ENCODE measurements around the gene MAU2.

The MAU2 gene, protein sequence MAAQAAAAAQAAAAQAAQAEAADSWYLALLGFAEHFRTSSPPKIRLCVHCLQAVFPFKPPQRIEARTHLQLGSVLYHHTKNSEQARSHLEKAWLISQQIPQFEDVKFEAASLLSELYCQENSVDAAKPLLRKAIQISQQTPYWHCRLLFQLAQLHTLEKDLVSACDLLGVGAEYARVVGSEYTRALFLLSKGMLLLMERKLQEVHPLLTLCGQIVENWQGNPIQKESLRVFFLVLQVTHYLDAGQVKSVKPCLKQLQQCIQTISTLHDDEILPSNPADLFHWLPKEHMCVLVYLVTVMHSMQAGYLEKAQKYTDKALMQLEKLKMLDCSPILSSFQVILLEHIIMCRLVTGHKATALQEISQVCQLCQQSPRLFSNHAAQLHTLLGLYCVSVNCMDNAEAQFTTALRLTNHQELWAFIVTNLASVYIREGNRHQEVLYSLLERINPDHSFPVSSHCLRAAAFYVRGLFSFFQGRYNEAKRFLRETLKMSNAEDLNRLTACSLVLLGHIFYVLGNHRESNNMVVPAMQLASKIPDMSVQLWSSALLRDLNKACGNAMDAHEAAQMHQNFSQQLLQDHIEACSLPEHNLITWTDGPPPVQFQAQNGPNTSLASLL

DNA sequence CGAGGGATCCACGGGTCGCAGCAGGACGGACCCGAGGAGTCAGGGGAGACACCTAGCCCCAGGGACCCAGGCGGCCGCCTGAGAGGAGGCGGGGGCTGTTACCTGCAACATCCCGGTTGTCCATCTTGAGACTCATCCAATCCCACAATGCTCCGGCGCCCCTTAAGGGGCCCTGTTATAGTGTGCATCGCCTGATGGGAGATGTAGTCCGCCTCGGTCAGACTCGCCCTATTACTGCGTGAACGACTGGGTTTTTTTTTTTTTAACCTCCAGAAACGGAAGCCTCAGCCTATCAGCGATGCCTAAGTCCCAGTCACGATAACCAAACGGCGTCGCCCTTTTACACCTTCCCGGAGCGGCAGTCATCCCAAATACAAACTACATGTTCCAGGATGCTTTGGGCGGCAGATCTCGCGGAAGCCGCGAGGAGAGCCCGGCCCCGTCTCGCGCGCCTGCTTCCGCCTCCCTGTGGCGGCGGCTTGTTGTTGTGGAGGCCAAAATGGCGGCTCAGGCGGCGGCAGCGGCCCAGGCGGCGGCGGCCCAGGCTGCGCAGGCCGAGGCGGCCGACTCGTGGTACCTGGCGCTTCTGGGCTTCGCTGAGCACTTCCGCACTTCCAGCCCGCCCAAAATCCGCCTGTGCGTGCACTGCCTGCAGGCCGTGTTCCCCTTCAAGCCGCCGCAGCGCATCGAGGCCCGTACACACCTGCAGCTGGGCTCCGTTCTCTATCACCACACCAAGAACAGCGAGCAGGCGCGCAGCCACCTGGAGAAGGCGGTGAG is at the start of gene MAU2, which contains the start of gene SUGP1:
MAU2 (plus strand) TSS at position 469 of the 780 bp plus-strand sequence; CDS start at position 500, 31 bp downstream.
SUGP1 (minus strand) TSS at position 149 of the 780 bp plus-strand sequence; CDS start at position 136, 13 bp downstream.
- peak; percentile 98 for DNase-seq

DNA sequence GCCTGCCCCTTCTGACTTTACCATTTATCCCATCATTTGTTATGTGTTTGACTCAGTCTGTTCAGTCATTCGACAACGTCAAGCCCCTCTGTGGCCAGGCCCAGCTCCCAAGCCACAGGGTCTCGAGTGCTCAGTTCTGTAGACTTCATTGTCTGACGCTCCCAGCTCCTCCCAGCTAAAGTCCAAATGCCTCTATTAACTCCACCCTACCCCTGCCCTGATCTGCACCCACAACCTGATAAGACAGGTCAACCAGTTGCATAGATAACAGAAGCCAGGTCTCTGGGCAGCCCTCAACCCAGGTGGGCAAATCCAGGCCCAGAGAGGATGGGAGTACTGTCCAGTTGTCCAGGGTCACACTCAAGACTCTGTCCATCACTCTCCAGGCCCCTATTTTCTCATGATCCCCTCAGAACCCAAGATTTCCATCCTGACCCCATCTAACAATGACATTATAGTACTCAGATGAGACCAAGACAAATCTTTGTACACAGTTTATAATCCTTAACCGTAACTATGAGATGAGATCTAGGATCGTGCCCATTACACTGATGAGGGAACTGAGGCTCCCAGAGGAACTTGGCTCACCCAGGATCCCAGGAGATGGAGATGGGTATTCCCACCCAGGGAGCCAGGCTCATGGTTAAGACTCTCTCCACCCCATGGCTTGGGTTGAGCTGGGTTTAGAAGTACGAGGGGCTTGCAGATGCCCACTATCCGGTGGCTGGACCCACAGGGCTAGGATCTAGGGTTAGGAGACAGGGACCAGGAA is 48.6 kb upstream of the MAU2 start:
- DNase-seq, result no peak

DNA sequence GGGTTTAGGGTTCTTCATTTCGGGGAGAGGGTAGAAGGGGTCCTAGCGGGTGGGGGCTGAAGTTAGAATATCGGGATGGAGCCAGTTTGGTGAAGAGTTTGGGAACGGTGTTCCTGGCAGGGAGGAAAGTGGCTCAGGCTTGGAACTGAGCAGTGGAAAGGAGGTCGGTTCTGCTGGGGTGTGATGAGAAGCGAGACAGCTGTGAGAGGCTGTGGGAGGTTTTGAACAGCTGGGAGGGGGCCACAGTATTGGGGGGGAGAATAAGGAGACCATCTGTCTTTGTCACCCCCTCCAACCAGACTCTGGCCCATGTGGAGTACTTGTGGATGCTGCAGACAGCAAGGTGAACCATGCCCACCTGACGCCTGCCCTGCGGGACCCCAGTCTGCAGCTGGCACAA is 46.5 kb upstream of the MAU2 start:
- DNase-seq, result no peak

DNA sequence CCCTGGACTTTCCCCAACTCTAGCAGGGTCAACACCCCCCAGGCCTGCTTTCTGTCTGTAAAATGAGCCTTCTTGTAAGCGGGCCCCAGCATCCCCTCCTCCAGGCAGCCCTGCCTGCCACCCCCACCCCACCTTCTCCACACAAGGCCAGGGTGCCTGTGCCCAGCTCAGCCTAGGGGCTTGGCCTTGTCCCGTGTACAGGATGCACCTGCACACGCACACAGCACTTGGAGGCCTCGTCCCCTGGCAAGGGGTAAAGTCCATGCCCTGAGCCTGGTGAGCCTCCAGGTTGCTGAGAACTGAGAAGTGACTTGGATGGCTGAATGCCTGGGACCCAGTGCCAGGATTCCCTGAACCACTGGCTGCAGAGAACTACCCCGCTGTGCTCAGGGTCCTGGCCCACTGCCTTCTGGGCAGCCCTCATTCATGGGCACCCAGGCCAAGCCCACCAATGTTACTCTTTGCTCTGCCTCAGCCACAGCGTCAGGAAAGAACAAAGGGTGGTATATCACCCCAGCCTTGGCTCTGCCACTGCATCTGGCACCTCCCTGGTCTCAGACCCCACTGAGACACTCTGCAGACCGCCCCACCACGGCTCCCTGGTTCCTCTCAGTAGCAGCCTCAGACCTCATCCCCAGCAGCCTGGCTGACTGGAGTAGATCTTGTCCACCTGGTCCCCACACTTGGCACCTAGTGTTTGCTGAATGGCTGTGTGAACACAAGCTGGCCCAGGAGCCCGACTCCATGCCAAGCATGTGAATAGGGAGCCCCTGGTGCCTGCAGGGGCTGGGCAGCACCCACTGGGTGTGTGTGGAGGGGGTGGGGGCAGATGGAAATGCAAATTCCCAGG is 45.7 kb upstream of the MAU2 start:
- no peak for DNase-seq

DNA sequence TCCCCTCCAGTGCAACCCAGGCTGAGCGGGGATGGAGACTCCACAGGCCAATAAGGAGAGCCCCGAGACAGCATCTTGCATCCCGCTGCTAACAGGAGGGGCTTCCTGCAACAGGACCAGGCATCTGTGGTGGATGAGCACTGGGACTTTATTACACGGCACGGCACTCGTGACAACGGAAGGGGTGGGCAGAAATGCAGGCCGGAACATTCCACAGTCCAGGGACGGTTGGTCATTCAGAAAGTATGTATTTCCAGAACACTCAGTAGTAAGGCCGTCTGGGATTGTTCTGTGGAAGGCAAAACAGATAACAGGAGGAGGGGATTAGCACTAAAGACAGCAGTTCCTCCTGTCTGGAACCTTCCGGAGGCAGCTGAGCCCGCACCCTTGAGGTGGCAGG is 44.2 kb upstream of the MAU2 start:
- DNase-seq, result no peak

DNA sequence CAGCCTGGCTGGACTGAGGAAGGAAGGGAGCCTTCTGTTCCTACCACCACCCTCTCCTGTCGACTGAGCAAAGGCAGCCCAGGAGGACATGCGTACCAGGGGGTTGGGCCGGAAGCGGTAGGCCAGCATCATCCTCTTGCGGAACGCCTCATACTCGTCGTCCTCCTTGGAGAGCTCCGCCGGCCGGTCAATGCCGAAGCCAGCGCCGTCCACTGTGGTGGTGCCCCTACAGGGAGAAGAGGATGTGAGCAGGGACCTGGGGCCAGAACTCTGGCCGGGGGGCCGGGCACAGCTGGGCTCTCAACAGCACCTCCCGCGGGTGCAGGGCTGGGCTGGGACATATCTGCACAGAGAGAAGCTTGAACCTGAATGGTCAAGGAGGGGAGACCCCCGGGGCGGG is 43.8 kb upstream of the MAU2 start:
- no peak for DNase-seq

DNA sequence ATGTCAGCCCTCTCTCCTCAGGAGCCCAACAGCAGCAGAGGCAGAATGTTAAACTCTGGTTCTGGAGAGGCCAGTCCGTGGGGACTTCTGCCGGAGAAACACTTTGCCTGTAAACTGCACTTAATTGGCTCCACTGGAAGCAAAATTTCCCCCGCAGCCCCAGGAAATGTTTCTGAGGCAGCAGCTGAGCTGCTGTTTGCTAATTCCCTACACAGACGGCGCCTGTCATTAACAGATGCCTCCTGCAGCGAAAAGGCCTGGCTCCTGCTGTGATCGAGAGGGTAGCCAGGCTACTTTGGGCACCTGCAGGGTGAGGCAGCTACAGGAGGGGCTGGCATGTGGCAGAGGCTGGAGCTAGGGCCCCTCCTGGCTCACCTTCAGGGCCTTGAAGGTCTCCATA is 42.3 kb upstream of the MAU2 start:
- DNase-seq, result no peak

DNA sequence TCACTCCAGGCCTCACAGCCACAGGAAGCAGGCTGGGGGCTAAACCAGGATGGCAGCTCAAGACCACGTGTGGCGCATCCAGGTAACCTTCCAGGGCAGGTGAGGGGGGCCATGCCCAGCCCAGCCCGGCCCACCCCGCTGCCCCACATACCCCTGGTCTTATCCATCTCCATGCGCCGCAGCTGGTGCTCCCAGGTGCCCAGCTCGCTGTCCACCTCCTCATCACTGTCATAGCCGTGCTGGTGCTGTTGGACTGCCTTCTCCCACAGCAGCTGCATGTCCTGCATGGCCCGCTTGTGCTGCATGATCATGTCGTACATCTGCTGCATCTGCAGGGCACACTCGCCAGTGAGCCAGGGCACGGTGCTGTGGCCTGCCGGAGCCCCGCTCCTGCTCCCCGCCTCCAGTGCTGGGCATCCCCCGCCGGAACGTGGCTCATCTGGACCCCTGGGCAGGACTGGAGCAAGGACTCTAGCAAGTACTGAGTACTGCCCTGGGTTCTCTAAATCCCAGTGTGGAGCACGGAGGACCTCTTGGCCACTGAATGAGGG is 41.5 kb upstream of the MAU2 start:
- no peak for DNase-seq

DNA sequence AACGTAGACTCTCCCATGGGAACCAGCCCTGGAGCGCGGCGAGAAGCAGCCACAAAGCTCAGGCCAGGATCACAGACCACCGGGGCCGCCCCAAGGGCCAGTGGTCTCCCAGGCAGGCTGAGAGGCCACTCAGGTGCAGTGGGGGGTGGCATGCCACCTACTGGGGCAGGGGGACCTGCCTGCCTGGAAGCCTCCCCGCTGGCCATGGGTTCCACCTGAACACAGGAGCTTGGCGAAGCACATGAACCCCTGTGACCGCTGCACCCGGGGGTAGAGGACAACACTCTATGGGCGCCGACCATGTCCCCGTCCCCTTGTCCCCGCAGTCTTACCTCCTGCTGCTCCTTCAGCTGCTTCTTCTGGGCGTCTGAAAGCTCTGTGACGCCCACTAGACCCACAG is 40.8 kb upstream of the MAU2 start:
- no peak for DNase-seq

DNA sequence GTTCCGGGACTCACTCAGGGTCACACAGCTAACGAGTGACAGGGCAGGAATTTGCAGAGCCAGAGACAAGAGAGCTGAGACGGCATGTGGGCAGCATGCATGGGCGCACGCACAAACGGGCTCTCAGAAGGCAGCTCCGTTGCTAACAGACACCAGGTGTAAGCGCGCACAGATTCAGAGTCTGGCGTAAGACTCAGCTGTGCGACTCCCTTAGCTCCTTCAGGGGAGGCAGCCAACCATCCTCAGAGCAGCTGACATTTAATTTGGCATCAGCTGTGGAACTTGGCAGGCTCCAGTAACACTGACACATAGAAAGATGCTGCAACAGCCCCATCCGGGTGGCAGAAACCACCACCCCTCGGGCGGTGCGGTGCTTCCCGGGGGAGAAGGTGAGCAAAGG is 40.1 kb upstream of the MAU2 start:
- DNase-seq, result no peak

DNA sequence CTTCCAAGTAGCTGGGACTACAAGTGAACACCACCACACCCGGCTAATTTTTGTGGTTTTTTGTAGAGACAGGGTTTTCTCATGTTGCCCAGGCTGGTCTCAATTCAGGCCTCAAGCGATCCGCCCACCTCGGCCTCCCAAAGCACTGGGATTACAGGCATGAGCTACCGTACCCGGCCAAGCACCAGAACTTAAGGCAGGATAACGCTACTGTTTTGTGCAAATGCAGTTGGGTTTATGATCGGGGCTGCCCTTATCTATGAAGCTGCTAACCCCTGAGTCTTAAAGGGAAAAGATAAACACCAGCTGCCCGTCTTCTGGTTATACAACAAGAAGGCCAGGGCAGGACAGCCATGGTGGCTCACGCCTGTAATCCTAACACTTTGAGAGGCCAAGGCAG is 34.9 kb upstream of the MAU2 start:
- DNase-seq, result no peak

DNA sequence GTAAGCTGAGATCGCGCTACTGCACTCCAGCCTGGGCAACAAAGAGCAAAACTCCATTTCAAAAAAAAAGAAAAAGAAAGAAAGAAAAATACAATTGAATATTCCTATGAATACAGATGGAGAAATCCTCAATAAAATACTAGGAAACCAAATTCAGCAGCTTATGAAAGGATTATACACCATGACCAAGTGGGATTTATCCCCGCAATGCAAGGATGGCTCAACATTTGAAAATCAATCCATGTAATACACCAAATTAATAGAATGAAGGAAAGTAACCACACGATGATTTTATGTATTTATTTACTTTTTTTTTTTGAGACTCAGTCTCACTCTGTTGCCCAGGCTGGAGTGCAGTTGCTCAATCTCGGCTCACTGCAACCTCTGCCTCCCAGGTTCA is 28.0 kb upstream of the MAU2 start:
- no peak for DNase-seq

DNA sequence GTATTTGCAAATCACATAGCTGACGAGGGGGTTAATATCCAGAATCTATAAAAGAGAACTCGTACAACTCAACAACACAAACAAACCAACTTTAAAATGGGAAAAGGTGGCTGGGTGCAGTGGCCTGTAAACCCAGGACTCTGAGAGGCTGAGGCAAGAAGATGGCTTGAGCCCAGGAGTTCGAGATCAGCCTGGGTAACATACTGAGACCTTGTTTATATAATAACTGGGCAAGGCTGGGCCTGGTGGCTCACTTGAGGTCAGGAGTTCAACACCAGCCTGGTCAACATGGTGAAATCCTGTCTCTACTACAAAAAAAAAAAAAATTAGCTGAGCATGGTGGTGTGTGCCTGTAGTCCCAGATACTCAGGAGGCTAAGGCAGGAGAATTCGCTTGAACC is 25.7 kb upstream of the MAU2 start:
- DNase-seq, result no peak

DNA sequence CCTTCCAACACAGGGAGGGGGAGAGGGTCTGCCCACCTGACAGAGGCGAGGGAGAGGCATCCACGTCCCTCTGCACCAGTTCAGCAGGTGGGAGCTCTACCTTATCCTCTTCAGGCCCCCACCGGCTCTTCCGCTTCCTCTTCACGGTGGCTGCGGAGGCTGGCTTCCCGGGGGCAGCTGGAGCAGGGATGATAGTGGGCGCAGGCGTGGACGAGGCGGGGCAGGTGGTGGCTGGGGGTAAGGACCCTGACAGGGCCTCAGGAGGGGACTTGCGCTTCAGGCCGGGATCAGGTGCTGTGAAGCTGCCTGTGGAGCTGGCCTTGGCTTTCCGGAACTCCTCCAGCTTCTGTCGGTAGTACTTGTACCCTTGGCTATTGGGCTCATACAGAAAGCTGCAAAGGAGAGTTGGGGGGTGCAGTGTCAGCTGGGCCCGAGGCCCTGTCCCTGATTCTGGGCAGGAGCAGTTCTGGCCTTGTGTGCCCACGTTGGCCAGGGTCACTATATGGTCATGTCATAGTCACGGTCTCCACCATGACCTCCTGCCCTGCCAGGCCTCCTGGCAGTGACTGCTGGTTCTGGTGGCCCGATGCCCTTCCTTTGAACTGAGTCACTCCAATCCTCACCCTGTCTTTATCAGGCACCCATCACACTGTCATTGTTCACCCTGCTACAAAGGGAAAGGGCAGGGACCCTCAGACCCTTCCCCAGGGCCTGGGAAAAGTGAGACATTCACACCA is 23.5 kb upstream of the MAU2 start:
- DNase-seq, result no peak

DNA sequence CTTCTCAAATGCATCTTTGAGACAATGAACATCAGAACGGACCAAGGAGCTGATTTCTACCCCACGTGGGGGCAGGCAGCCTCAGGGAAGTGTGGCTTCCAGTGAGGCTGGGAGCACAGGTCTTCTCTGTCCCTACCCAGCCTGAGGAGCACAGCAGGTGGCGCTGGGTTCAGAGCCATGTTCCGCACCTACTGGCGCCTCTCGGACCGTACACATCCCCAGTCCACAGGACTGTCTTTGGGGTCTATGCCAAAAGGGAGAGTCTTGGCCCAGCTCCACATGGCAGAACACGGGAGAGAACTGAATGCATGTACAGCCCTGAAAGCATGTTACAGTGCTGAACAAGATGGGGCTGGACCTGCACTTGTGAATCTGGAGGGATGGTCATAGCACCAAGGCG is 22.9 kb upstream of the MAU2 start:
- DNase-seq, result no peak

DNA sequence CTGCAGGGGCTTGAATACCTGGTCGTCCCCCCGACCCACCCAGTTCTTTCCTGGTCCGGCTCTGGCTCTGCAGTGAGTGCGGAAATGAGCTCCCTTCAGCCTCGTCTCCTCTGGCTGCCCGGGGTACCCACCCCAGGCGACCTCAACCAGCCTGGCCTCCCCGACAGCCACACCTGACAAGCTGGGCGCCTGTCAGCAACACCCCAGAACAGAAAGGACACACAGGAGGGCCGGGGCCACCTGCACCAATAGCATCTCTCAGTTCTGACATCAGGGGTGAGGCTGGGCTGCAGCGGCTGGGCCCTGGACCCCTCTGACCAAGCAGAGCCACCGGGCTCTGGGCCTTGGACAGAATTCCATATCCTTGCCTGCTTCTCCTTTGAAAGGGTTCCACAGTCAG is 20.0 kb upstream of the MAU2 start:
- DNase-seq, result no peak

DNA sequence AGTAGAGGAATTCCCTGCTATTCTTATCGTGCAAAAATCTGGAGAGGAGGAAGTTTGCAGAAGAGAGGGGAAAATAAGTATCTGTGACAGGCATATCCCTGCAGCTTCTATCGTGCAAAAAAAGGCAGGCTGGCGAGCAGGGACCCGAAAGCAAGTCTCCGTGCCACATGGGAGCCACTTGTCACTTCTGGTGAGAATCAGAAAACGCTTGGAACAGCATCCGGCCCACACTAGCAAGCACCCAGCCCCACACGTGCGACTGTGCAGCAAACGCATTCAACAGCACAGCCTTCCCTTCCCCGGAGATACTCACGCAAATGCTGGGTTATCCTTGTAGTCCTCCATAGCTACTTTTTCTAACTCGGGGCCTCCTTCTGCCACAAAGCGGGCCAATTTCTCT is 17.2 kb upstream of the MAU2 start:
- DNase-seq, result no peak

DNA sequence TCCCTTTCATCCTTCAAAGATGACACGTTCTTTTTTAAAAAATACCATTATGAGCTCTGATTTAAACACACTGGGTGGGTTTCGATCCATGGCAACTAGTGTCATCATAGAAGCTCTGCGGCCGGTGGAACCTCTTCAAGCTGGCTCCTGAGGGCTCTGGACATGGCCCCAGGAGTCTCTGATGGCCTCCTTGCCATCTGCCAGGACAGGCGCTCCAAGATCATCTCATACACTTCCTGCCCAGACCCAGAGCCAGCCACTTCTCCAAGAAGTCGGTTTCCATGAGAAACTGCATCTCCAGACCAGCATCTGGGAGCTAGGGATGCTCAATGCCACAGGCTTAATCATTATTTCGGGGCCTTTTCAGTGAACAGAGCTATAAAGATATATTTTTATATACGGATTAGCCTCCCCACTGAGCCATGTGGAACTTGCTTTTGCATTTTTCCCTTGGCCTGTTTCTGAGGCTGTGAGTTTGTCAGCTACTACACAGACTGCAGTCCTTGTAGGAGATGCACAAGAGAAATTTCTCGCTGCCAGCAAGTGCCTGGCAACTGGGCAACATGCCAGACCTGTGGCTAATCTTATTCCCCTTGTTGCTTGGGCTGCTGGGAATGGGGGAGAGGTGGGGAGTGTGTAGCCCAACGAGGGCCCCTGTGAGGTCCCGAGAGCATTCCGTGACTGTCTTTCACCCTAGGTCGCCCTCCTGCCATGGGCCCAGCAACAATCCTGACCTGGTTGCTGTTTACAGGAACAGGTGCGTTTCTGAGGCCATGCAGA is 16.3 kb upstream of the MAU2 start:
- DNase-seq, result no peak

DNA sequence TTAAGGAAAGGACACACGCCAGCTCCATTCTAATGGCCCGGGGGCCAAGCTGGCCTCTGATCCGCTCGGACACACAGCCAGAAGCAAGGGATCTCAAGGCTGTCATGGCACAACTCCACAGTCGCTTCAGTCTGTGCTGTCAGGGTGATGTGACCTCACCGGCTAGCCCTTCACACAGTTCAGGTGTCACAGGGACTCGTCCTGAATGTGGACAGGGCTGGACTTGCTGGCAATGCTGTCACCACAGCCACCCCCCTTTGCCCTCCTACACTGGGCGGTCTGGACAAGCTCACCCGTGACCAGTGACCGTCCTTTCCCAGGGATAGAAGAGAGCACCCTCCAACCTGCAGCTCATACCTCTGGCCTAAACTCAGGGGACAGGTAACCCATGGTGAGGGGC is 15.6 kb upstream of the MAU2 start:
- DNase-seq, result no peak

DNA sequence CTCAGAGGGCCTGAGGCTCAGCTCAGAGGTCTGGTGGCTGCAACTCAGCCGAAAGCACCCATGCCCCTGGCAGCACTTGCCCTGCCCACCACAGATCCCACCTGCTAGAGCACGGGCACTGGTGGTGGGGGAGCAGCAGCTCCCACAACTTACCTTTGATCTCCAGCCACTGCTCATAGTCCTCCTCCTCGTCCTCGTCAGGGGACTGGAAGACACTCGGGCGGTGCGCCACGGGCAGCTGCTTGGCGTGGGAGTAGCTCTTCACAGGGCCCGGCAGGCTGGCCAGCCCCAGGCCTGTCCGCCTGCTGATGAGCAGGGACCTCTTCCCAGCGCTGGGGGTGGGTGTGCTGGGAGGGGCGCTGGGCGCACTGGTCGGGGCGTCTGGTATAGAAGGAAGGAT is 14.9 kb upstream of the MAU2 start:
- DNase-seq, result no peak
